Tibial nerve (tissue), 4 donors: ENCODE results near the gene BFSP1. TPM values are rescaled to one million over a fixed set of nuclear protein-coding genes. Genes with fewer than 3 reads are reported as not detected.

Experiments
- DNase-seq, 2 donors: peaks; one replicate each; pipeline ENCODE4 v3.0.0-alpha.2; 2019; ENCODE audit warnings: low spot score in 2 of 2
- H3K27ac ChIP-seq, 4 donors: fragments of 200-600 bp; sonication (generic) in 3 of 4; one replicate each; pipeline ENCODE4 v1.5.1; 2017 to 2019; ENCODE audit warnings: mild to moderate bottlenecking in 1 of 4
- H3K27me3 ChIP-seq, 2 donors: fragments of 200-600 bp; sonication (generic) in 1 of 2; one replicate each; pipeline versions ENCODE4 v1.5.1 to v1.6.0; 2017 to 2019
- H3K36me3 ChIP-seq, 3 donors: fragments of 200-600 bp; sonication (generic); one replicate each; pipeline ENCODE4 v1.5.1; 2018 to 2019
- H3K4me1 ChIP-seq, 4 donors: fragments of 200-600 bp; sonication (generic) in 3 of 4; one replicate each; pipeline ENCODE4 v1.5.1; 2017 to 2019
- H3K4me3 ChIP-seq, 4 donors: fragments of 200-600 bp; sonication (generic) in 3 of 4; one replicate each; pipeline ENCODE4 v1.5.1; 2017 to 2019; ENCODE audit warnings: mild to moderate bottlenecking in 1 of 4, moderate library complexity in 1 of 4
- H3K9me3 ChIP-seq, 4 donors: fragments of 200-600 bp; sonication (generic) in 3 of 4; one replicate each; pipeline ENCODE4 v1.5.1; 2017 to 2019
- EP300 ChIP-seq, 2 donors: sonication (generic); formaldehyde crosslinking; IDR thresholded peaks; one replicate each; pipeline ENCODE4 v1.6.1; 2017; ENCODE audit warnings: antibody characterized with exemption in 2 of 2, mild to moderate bottlenecking in 1 of 2
- POLR2A ChIP-seq, 2 donors: fragments of 450-650 bp; IDR thresholded peaks; one replicate each; pipeline ENCODE4 v1.6.1; 2017; ENCODE audit warnings: antibody characterized with exemption in 2 of 2, mild to moderate bottlenecking in 2 of 2, moderate library complexity in 2 of 2
- WGBS, 2 donors: methylation state at CpG; one replicate each; pipeline ENCODE4 v1.1.5; 2018; 5-methylcytosine and 5-hydroxymethylcytosine counted together
- total RNA-seq, 4 donors: library from RNA; depleted of rRNA; stranded (reverse); fragments of >200 nt; gene quantifications; one replicate each; pipeline ENCODE4 v1.1.0, GENCODE V29; 2016
- TF ChIP-seq, protein P1 (sequence below), 5 experiments: fragments of 200-600 bp in 3 of 5; fragments of 450-650 bp in 2 of 5; sonication (generic) in 3 of 5; IDR thresholded peaks; one replicate each; pipeline ENCODE4 v1.5.1; 2016 to 2019; ENCODE audit warnings: antibody characterized with exemption in 5 of 5, mild to moderate bottlenecking in 3 of 5, moderate library complexity in 2 of 5

The BFSP1 gene
- total RNA-seq, 4 donors from 2014 or later: 0.39 to 5.9 (median 0.63) TPM; not detected in 1

DNA sequence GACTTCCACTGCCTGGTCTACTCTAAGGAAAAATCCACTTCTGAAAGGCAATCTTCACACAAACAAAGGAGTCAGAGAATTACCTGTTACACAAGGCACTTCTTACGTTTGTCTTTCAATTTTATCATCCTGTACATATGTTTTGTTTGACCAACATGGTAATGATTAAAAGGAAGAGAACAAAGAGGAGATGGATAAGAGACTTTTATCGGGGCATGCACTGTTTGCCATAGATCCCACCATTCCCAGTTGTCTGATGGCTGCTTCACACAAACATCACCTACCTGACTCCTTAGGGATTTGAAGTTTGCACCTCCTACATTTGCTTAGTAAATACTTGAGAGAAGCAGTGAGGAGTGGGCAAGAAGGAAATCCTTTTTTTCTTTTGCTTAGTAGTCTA, 87.1 kb downstream of the BFSP1 start:
- no peak overlapping the region for H3K27ac ChIP-seq
- no peaks in the 10 kb centered on the region for H3K4me1 ChIP-seq
- peaks cover 0 to 8% (median 0%) of the 10 kb centered on the region in 4 donors for H3K9me3 ChIP-seq
- DNase-seq: no peak
- 65 to 66% methylated on average over 2 of the region's 2 CpGs for WGBS, 2 donors
- TF ChIP-seq, protein P1, sequence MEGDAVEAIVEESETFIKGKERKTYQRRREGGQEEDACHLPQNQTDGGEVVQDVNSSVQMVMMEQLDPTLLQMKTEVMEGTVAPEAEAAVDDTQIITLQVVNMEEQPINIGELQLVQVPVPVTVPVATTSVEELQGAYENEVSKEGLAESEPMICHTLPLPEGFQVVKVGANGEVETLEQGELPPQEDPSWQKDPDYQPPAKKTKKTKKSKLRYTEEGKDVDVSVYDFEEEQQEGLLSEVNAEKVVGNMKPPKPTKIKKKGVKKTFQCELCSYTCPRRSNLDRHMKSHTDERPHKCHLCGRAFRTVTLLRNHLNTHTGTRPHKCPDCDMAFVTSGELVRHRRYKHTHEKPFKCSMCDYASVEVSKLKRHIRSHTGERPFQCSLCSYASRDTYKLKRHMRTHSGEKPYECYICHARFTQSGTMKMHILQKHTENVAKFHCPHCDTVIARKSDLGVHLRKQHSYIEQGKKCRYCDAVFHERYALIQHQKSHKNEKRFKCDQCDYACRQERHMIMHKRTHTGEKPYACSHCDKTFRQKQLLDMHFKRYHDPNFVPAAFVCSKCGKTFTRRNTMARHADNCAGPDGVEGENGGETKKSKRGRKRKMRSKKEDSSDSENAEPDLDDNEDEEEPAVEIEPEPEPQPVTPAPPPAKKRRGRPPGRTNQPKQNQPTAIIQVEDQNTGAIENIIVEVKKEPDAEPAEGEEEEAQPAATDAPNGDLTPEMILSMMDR (IDR thresholded peaks at IDR 0.05): no peak
- TF ChIP-seq EP300 (IDR thresholded peaks at IDR 0.05) (no peak), POLR2A (IDR thresholded peaks at IDR 0.05) (no peak)
- H3K4me3 ChIP-seq: no peak overlapping the region
- no peaks in the 10 kb centered on the region for H3K36me3 ChIP-seq
- H3K27me3 ChIP-seq: no peaks in the 10 kb centered on the region

Other genes with a start within 250 kb of the BFSP1 start
- 100 to 1,000 TPM; 166 to 322 (median 242) TPM for gene DSTN, start 38.7 kb upstream of the BFSP1 start, total RNA-seq
- gene RRBP1, start 150.9 kb upstream of the BFSP1 start, total RNA-seq: 100 to 1,000 TPM in 1 of 4 donors, 10 to 100 TPM in 3; 76.5 to 162 (median 83.9) TPM
- gene BANF2, start 168.6 kb upstream of the BFSP1 start, total RNA-seq: not detected